GM10266 (cell line): ENCODE data around the gene HNRNPLL.
A peak's percentile ranks its signal among the peaks of the same experiment; 100 is the strongest.

Source experiments
- DNase-seq: peaks from one replicate; pipeline ENCODE4 v3.0.0; 2012; ENCODE audit errors: extremely low spot score
- CTCF ChIP-seq: IDR thresholded peaks from 2 replicates; pipeline ENCODE4 v1.5.1; 2012; ENCODE audit warnings: mild to moderate bottlenecking, low read depth; ENCODE audit not compliant: control insufficient read depth, insufficient read depth; ENCODE audit errors: missing control alignments

Gene HNRNPLL

DNA sequence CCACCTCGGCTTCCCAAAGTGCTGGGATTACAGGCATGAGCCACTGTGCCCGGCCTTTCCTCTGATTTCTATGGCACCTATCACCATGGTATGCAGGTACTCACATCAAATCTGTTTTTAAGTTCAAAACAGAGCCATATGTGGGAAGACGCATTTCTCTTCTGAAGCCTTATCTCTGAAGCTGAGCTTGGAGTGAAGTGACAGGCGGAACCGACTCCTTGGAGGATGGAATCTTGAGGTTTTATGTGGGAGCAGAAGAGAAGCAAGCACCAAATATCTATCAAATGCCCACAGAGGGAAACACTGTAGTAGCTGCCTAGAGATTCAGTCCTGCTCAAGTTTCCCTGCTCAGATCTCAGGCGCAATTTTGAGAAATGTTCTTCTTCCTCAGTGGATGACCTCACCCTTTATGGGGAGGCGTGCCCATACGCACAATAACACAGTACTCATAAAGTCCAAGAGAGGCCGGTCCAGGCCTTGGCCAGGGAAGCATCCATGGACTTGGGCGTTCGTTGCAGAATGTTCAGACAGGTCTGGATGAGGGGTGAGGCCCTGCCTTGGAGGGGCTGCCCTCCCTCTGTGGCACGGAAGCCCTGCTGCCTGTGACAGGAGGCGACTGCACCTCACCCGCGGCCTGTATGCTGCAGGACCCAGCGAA lies 67.9 kb downstream of the HNRNPLL start:
- DNase-seq = no peak

DNA sequence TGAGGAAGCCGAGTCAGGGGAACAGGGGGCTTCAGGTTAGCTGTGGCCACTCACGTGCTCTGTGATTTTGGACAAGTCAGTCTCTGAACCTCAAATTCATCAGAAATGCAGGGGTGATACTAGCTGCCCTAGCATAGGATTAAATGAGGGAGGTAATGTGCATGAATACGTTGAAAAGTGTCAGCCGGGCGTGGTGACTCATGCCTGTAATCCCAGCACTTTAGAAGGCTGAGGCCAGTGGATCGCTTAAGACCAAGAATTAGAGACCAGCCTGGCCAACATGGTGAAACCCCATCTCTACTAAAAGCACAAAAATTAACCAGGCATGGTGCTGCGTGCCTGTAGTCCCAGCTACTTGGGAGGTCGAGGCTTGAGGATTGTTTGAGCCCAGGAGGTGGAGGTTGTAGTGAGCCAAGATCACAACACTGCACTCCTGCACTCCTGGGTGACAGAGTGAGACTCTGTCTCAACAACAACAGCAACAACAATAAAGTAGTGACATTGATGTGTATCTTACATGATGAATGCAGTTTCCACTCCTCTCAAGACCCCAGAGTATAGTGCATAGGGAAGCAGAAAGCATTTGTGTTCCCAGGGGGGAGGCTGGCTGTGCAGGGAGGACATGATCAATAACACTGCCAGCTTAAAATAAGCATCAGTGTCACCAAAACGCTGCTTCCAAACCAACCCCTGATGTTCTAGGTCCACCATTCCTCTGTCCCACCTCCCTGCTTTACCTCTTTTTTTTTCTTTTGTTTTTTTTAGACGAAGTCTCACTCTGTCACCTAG lies 68.8 kb downstream of the HNRNPLL start:
- DNase-seq = no peak
- no peak for TF ChIP-seq CTCF

More for the DNA sequence above, 67.9 kb downstream of the HNRNPLL start:
- TF ChIP-seq CTCF = no peak

- DNase-seq = peak; percentile 75
- no peak for TF ChIP-seq CTCF
These were observed 69.5 kb downstream of the HNRNPLL start for GRCh38 chr2:38533180-38533579.

GRCh38 chr2:38532366-38532765 lies 70.4 kb downstream of the HNRNPLL start:
- no peak for TF ChIP-seq CTCF
- DNase-seq = no peak

DNA sequence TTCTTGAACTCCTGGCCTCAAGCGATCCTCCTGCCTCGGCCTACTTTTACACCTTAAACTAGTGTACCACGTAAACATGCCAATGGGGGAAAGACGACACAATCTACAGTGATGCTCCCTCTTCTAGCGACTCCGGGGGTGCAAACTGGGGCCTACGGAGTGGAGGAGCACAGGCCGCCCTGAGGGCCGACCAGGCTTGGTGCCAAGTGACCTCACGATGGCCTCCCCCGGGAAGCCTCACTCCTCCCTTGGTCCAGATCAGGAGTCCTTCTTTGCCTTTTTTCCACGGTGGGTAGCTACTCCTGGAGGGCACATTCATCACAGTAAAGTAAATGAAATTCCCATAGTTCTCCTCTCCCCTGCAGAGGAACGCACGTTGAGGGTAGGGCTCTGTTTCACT lies 73.5 kb downstream of the HNRNPLL start:
- DNase-seq = no peak
- no peak for TF ChIP-seq CTCF

- no peak for TF ChIP-seq CTCF
- DNase-seq = no peak
These were observed 74.2 kb downstream of the HNRNPLL start for GRCh38 chr2:38528534-38528933.

DNA sequence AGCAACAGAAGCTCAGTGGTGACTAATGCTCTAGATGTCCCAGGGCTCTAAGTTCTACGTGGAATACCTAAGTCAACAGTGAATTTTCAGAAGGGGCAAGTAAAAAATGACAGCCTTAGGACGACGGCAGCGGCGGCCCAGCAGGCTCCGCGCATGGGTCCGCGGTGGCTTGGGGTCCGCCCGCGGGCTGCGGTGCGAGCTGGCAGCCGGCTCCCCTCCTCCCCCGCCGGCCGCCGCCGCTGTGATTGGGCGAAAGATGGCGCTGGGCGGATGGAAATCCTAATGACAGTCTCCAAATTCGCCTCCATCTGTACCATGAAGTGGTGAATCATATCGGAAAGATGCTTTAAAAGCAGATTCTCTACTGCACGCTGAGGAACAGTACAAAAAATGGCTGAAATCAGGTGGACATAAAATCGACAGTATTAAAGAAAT lies 74.7 kb downstream of the HNRNPLL start:
- no peak for DNase-seq

More for the DNA sequence above, 74.7 kb downstream of the HNRNPLL start:
- no peak for TF ChIP-seq CTCF
